ENCODE results near the gene COLEC12.

Gene COLEC12

GRCh38 chr18:365651-366050 is 134.8 kb downstream of the COLEC12 start:
- ATAC-seq (no peak), DNase-seq (no peak)
- Mint-ChIP-seq H3K4me1 (no peaks in the 10 kb centered on the region), H3K9me3 (no peaks in the 10 kb centered on the region), H3K27ac (no peak overlapping the region), H3K4me3 (no peak overlapping the region), H3K27me3 (peaks cover 23% of the 10 kb centered on the region)

DNA sequence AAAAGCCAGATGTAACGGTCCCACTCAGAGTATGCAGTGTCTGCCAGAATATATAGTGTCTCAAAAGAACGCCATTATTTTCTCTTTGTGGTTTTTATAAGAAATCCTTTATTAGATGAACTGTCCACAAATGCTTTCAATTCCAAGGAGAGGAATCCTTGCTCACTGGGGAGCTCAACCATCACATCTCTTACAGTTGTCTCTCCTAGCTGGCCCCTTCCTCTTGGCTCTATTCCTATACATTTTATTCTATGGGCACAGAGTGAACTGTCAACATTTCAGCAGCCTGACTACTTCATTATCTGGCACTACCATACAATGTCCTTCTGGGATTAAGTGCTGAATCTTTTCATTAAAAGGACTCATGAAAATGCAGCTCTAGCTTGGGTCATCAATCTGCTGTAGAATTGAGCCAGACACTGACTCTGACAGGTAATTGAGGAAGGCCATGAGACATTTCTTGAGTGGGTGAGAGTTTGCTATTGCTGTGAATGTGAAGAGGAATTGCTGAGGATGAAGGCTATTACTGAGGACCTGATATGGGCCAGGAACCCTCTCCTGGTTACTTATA is 136.2 kb downstream of the COLEC12 start:
- ATAC-seq (no peak), DNase-seq (no peak)
- Mint-ChIP-seq H3K9me3 (no peaks in the 10 kb centered on the region), H3K27ac (peak overlapping the region in 1 of 2 donors; percentile 2), H3K4me1 (no peaks in the 10 kb centered on the region), H3K27me3 (peaks cover 23% of the 10 kb centered on the region), H3K4me3 (no peak overlapping the region)

GRCh38 chr18:363301-364085 is 137.0 kb downstream of the COLEC12 start:
- Mint-ChIP-seq H3K4me3 (no peak overlapping the region), H3K9me3 (no peaks in the 10 kb centered on the region), H3K27me3 (peaks cover 23% of the 10 kb centered on the region), H3K4me1 (no peaks in the 10 kb centered on the region), H3K27ac (peak overlapping the region; percentile 27 to 68)
- no peak for ATAC-seq
- DNase-seq = no peak

DNA sequence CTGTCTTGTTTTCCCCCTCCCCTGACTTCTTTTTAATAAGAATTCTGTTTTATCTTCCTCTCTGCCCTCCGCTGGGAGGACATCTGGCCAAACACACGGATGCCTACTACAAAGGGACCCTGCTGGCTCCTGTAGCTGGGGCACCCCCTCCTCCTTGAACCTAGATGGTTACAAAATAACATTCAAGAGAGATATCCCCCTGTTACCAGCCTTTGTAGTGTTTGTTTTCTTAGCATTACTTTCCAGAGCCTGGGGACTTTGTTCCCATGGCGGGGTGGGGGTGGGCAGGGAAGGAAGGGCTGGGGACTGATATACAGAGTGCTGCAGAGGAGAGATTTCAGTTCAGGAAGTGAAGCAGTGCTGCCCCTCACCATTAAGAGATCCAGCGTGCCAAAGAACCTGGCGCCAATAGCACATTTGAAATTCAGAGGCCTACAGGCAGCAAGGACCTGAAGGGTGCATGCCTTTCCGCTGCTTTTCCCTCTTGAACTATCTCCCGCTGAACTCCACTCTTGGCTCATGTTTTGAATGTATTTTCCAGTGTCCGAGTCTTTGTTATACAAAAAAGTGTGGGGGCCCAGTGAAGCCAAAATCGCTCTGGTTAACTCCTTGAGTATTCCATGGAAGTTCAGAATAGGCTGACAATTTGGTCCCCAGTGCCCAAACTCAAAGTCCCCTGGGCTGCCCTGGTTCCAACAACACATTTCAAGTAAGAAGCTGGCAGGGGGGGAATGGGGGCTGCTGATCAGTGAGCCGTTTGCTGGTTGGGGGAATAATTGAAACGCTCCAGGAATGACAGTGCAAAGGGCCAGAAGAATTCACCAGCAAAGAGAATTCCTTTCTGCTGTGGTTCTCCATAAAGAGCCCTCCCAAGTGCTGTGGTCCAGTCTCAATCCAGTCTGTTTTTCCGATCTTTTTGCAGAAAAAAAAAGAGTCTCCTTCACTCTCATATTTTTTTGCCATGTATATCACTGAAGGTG is 137.9 kb downstream of the COLEC12 start:
- no peak for DNase-seq
- no peak for ATAC-seq
- Mint-ChIP-seq H3K9me3 (no peaks in the 10 kb centered on the region), H3K27me3 (peaks cover 23% of the 10 kb centered on the region), H3K4me1 (no peaks in the 10 kb centered on the region), H3K27ac (peak overlapping the region; percentile 27 to 68), H3K4me3 (no peak overlapping the region)

GRCh38 chr18:361941-362310 is 138.6 kb downstream of the COLEC12 start:
- ATAC-seq = no peak
- Mint-ChIP-seq H3K27ac (no peak overlapping the region), H3K4me1 (no peaks in the 10 kb centered on the region), H3K9me3 (no peaks in the 10 kb centered on the region), H3K27me3 (peaks cover 23% of the 10 kb centered on the region), H3K4me3 (no peak overlapping the region)
- DNase-seq = no peak

DNA sequence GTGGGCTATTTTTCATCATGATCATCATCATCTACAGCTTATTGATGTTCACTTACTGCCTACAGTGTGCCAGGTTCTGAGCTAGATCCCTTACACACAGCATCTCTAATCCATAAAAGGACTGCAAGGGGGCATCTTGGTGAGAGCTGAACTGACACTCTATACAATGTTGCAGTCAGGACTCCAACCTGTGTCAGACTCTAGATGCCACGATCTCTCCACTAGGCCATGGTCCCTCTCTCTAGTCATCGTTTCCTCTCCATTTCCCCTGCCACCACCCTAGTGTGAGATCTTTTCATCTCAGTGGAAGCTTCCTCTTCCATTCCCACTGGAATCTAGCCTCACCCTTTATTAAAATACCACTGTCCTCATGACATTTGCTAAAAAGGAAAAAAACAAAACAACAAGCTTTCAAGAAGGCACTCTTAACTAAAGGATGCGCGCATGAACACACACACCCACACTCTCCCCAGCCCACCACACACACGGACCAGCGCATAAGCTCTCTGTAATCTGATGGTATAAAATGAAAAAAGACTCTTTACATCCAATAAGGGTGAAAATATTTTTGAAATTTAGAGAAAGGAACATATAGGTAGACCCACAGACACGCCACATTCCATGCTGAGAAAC is 139.3 kb downstream of the COLEC12 start:
- DNase-seq (no peak), ATAC-seq (no peak)
- Mint-ChIP-seq H3K9me3 (no peaks in the 10 kb centered on the region), H3K27ac (peak overlapping the region in 1 of 2 donors; percentile 54), H3K27me3 (peaks cover 18% of the 10 kb centered on the region), H3K4me3 (no peak overlapping the region), H3K4me1 (no peaks in the 10 kb centered on the region)

- Mint-ChIP-seq H3K27me3 (peaks cover 13% of the 10 kb centered on the region), H3K4me1 (no peaks in the 10 kb centered on the region), H3K27ac (no peak overlapping the region), H3K4me3 (no peak overlapping the region), H3K9me3 (no peaks in the 10 kb centered on the region)
- ATAC-seq (no peak), DNase-seq (no peak)
Measured at GRCh38 chr18:360676-361075, 139.8 kb downstream of the COLEC12 start.

- no peak for ATAC-seq
- no peaks in the 10 kb centered on the region for H3K9me3 Mint-ChIP-seq
Measured at GRCh38 chr18:356778-357177, 143.7 kb downstream of the COLEC12 start.

DNA sequence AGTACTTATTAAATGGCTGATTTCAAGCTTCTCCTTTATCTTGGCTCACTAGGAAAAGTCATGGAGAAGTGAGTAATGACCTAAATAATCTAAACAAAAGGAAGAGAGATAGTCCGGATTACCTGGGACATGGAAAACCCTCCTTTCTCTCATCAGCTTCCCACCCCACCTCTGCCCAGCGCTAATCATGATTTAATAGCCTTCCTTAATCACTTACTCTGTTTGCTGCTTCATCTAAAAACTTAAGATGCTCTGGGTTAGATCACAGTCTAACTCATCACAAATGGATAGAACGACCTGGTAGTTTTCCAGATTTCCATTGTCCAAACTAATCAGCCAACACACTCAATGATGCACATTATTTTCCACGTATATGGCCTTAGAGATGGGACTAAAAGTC is 144.8 kb downstream of the COLEC12 start:
- Mint-ChIP-seq H3K4me1 (no peaks in the 10 kb centered on the region), H3K4me3 (no peak overlapping the region), H3K27ac (no peak overlapping the region), H3K27me3 (peaks cover 8% of the 10 kb centered on the region), H3K9me3 (no peaks in the 10 kb centered on the region)
- ATAC-seq = no peak
- DNase-seq = no peak

More at GRCh38 chr18:356778-357177, 143.7 kb downstream of the COLEC12 start:
- DNase-seq = no peak
- Mint-ChIP-seq H3K27ac (no peak overlapping the region), H3K27me3 (peaks cover 6% of the 10 kb centered on the region), H3K4me1 (no peaks in the 10 kb centered on the region), H3K4me3 (no peak overlapping the region)

DNA sequence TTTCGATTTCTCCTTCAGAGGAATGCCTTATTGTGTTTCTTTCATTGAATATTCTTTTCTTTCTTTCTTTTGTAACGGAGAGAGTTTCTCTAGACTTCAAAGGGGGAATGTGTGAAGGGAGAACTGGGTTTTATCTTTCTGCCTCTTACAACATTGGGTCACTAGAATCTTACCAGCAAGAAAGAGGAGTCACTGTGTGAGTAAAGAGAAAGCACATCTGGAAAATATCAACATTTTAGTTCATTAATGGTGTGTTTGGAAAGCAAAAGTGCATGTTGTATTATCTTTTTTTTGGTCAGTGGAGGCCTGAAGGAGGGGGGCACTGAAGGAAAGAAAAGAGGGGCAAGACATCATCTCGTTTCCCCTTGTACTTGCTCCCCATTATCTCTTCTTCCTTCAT is 146.0 kb downstream of the COLEC12 start:
- ATAC-seq (no peak), DNase-seq (no peak)
- no peaks in the 10 kb centered on the region for H3K4me1 Mint-ChIP-seq
- peak overlapping the region in 1 of 2 donors; percentile 44 for H3K27ac Mint-ChIP-seq
- no peak overlapping the region for H3K4me3 Mint-ChIP-seq
- no peaks in the 10 kb centered on the region for H3K9me3 Mint-ChIP-seq
- H3K27me3 Mint-ChIP-seq = peaks cover 8% of the 10 kb centered on the region

DNA sequence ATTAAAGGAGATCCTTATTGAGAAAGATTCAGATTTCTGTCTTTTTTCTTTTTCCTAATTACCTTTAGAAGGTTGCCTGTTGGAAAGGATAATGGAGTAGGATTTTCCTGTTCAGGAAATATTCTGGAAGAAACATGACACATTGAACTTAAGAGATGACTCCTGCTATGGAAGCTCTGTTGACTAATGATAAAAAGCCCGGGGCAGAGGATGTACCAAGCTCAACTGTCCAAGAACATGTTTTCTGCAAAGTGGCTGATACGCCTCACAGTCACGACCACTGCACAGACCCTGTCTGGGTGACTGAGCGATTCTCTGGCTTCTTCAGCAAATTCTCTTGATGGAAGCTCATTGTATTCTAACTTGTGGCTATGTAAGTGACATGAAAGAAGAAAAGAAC is 146.5 kb downstream of the COLEC12 start:
- no peak overlapping the region for H3K4me3 Mint-ChIP-seq
- ATAC-seq = no peak
- H3K27me3 Mint-ChIP-seq = peaks cover 8% of the 10 kb centered on the region
- no peak for DNase-seq
- no peak overlapping the region for H3K27ac Mint-ChIP-seq
- no peaks in the 10 kb centered on the region for H3K4me1 Mint-ChIP-seq
- H3K9me3 Mint-ChIP-seq = no peaks in the 10 kb centered on the region

DNA sequence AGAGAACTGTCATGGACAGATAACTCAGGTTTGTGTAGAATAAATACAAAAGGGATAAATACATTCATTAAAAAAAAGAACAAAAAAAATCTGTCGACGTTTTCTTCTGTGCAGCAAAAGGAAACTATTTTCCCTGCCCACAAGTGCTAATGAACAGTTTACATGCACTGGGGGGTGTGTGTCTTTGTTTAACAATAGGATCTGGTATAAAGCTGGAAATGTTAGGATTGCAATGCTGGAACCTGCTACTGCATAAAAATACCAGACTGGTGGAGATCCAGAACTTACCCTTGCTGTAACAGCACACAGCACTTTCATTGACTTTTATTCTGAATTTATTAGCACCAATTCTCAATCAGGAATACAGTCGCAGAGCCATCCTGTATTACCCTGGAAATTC is 148.1 kb downstream of the COLEC12 start:
- Mint-ChIP-seq H3K9me3 (no peaks in the 10 kb centered on the region), H3K27ac (no peak overlapping the region), H3K27me3 (peaks cover 8% of the 10 kb centered on the region), H3K4me1 (no peaks in the 10 kb centered on the region), H3K4me3 (no peak overlapping the region)
- DNase-seq (no peak), ATAC-seq (no peak)

GRCh38 chr18:350953-351572 is 149.4 kb downstream of the COLEC12 start:
- no peak for ATAC-seq
- Mint-ChIP-seq H3K27ac (no peak overlapping the region), H3K4me1 (no peaks in the 10 kb centered on the region), H3K4me3 (no peak overlapping the region), H3K27me3 (peaks cover 8% of the 10 kb centered on the region), H3K9me3 (no peaks in the 10 kb centered on the region)
- DNase-seq = no peak

GRCh38 chr18:346600-346999 is 153.9 kb downstream of the COLEC12 start:
- H3K4me1 Mint-ChIP-seq = no peaks in the 10 kb centered on the region
- no peak for ATAC-seq
- H3K27me3 Mint-ChIP-seq = peaks cover 31% of the 10 kb centered on the region
- no peak for DNase-seq
- H3K4me3 Mint-ChIP-seq = no peak overlapping the region
- H3K27ac Mint-ChIP-seq = no peak overlapping the region
- H3K9me3 Mint-ChIP-seq = no peaks in the 10 kb centered on the region

DNA sequence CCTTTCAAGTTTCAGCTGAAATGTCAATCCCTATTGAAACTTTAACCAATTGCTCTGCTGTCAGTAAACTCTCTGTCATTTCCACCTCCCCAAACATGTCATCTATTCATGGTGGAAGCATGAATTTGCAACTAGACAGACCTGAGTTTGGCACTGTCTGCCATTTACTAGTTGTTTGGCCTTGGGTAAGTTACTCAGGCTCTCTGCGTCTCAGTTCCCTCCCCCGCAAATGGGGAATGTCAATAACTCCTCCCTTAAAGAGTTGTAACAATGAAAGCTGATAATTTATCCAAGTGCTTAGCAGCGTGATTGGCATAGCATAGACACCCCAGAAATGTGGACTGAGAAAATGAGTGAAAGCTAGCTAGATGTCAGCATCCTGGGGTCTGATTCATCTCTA is 159.4 kb downstream of the COLEC12 start:
- Mint-ChIP-seq H3K4me1 (no peaks in the 10 kb centered on the region), H3K4me3 (no peak overlapping the region), H3K27ac (no peak overlapping the region), H3K27me3 (peaks cover 22% of the 10 kb centered on the region), H3K9me3 (no peaks in the 10 kb centered on the region)
- ATAC-seq (no peak), DNase-seq (no peak)
